IPS-18a (cell line): ENCODE results near the gene COPA.

ENCODE experiments used
- H3K27ac ChIP-seq: one replicate; pipeline ENCODE4 v1.5.1; 2013; ENCODE audit warnings: low read length
- H3K27me3 ChIP-seq: one replicate; pipeline ENCODE4 v1.6.1; 2013; ENCODE audit warnings: mild to moderate bottlenecking, low read length; ENCODE audit not compliant: control insufficient read depth, insufficient read depth
- H3K36me3 ChIP-seq: one replicate; pipeline ENCODE4 v1.6.1; 2013; ENCODE audit warnings: low read depth, low read length; ENCODE audit not compliant: control insufficient read depth
- H3K4me1 ChIP-seq: one replicate; pipeline ENCODE4 v1.6.1; 2013; ENCODE audit warnings: low read depth, low read length; ENCODE audit not compliant: control insufficient read depth
- H3K4me3 ChIP-seq: one replicate; pipeline ENCODE4 v1.5.1; 2013; ENCODE audit warnings: low read length
- H3K9ac ChIP-seq: one replicate; pipeline ENCODE4 v1.6.1; 2013; ENCODE audit warnings: mild to moderate bottlenecking, low read length, moderate library complexity
- H3K9me3 ChIP-seq: one replicate; pipeline ENCODE4 v1.6.1; 2013; ENCODE audit warnings: low read depth, low read length; ENCODE audit not compliant: control insufficient read depth

COPA gene

GRCh38 chr1:160344936-160345335 lies 1.9 kb upstream of the COPA start:
- Histone ChIP-seq H3K9ac (no peak overlapping the region), H3K9me3 (no peaks in the 10 kb centered on the region), H3K36me3 (peaks cover 28% of the 10 kb centered on the region), H3K27ac (no peak overlapping the region), H3K4me1 (no peaks in the 10 kb centered on the region), H3K27me3 (no peaks in the 10 kb centered on the region), H3K4me3 (no peak overlapping the region)

GRCh38 chr1:160344241-160344640 lies 1.2 kb upstream of the COPA start:
- H3K36me3 ChIP-seq = peaks cover 28% of the 10 kb centered on the region

GRCh38 chr1:160342526-160342925 lies 524 bp downstream of the COPA start:
- Histone ChIP-seq H3K9me3 (no peaks in the 10 kb centered on the region), H3K9ac (peak overlapping the region; percentile 94), H3K36me3 (peaks cover 24% of the 10 kb centered on the region)

More at GRCh38 chr1:160344241-160344640, 1.2 kb upstream of the COPA start:
- peak overlapping the region; percentile 94 for H3K9ac ChIP-seq
- no peaks in the 10 kb centered on the region for H3K4me1 ChIP-seq
- no peaks in the 10 kb centered on the region for H3K9me3 ChIP-seq
- peak overlapping the region; percentile 96 for H3K4me3 ChIP-seq
- H3K27me3 ChIP-seq = no peaks in the 10 kb centered on the region
- H3K27ac ChIP-seq = no peak overlapping the region

GRCh38 chr1:160340866-160341265 lies 2.2 kb downstream of the COPA start:
- peaks cover 24% of the 10 kb centered on the region for H3K36me3 ChIP-seq
- no peaks in the 10 kb centered on the region for H3K4me1 ChIP-seq
- peak overlapping the region; percentile 1 for H3K4me3 ChIP-seq
- H3K27ac ChIP-seq = no peak overlapping the region
- H3K9ac ChIP-seq = no peak overlapping the region
- no peaks in the 10 kb centered on the region for H3K9me3 ChIP-seq
- no peaks in the 10 kb centered on the region for H3K27me3 ChIP-seq

More at GRCh38 chr1:160342526-160342925, 524 bp downstream of the COPA start:
- Histone ChIP-seq H3K27me3 (no peaks in the 10 kb centered on the region), H3K4me3 (peak overlapping the region; percentile 96), H3K27ac (no peak overlapping the region), H3K4me1 (no peaks in the 10 kb centered on the region)

GRCh38 chr1:160340146-160340545 lies 2.9 kb downstream of the COPA start:
- no peak overlapping the region for H3K4me3 ChIP-seq
- no peaks in the 10 kb centered on the region for H3K9me3 ChIP-seq
- no peak overlapping the region for H3K9ac ChIP-seq
- no peaks in the 10 kb centered on the region for H3K27me3 ChIP-seq
- H3K36me3 ChIP-seq = peaks cover 24% of the 10 kb centered on the region
- H3K27ac ChIP-seq = no peak overlapping the region
- H3K4me1 ChIP-seq = no peaks in the 10 kb centered on the region

GRCh38 chr1:160338580-160338979 lies 4.5 kb downstream of the COPA start:
- no peak overlapping the region for H3K27ac ChIP-seq
- no peaks in the 10 kb centered on the region for H3K27me3 ChIP-seq
- no peak overlapping the region for H3K4me3 ChIP-seq
- peaks cover 38% of the 10 kb centered on the region for H3K36me3 ChIP-seq
- no peaks in the 10 kb centered on the region for H3K4me1 ChIP-seq
- H3K9me3 ChIP-seq = no peaks in the 10 kb centered on the region
- H3K9ac ChIP-seq = no peak overlapping the region

GRCh38 chr1:160332516-160332915 lies 10.5 kb downstream of the COPA start:
- no peak overlapping the region for H3K27ac ChIP-seq
- H3K4me1 ChIP-seq = no peaks in the 10 kb centered on the region
- no peak overlapping the region for H3K9ac ChIP-seq
- peaks cover 65% of the 10 kb centered on the region for H3K36me3 ChIP-seq
- H3K27me3 ChIP-seq = no peaks in the 10 kb centered on the region
- no peaks in the 10 kb centered on the region for H3K9me3 ChIP-seq
- H3K4me3 ChIP-seq = no peak overlapping the region

GRCh38 chr1:160330119-160330518 lies 12.9 kb downstream of the COPA start:
- Histone ChIP-seq H3K36me3 (peaks cover 82% of the 10 kb centered on the region), H3K27ac (no peak overlapping the region), H3K9me3 (no peaks in the 10 kb centered on the region), H3K4me1 (no peaks in the 10 kb centered on the region), H3K9ac (no peak overlapping the region), H3K4me3 (no peak overlapping the region), H3K27me3 (no peaks in the 10 kb centered on the region)

- Histone ChIP-seq H3K36me3 (peaks cover 80% of the 10 kb centered on the region), H3K4me1 (no peaks in the 10 kb centered on the region), H3K27ac (no peak overlapping the region), H3K9ac (no peak overlapping the region), H3K9me3 (no peaks in the 10 kb centered on the region), H3K4me3 (no peak overlapping the region), H3K27me3 (no peaks in the 10 kb centered on the region)
Measured at GRCh38 chr1:160328184-160328583, 14.9 kb downstream of the COPA start.

GRCh38 chr1:160326418-160326817 lies 16.6 kb downstream of the COPA start:
- no peak overlapping the region for H3K9ac ChIP-seq
- H3K9me3 ChIP-seq = no peaks in the 10 kb centered on the region
- H3K4me1 ChIP-seq = no peaks in the 10 kb centered on the region
- H3K4me3 ChIP-seq = no peak overlapping the region
- peaks cover 66% of the 10 kb centered on the region for H3K36me3 ChIP-seq
- no peak overlapping the region for H3K27ac ChIP-seq
- H3K27me3 ChIP-seq = no peaks in the 10 kb centered on the region

- H3K36me3 ChIP-seq = peaks cover 61% of the 10 kb centered on the region
- no peaks in the 10 kb centered on the region for H3K27me3 ChIP-seq
- no peaks in the 10 kb centered on the region for H3K4me1 ChIP-seq
- H3K4me3 ChIP-seq = no peak overlapping the region
- H3K9ac ChIP-seq = no peak overlapping the region
- H3K9me3 ChIP-seq = no peaks in the 10 kb centered on the region
- no peak overlapping the region for H3K27ac ChIP-seq
Measured at GRCh38 chr1:160325252-160325651, 17.8 kb downstream of the COPA start.

GRCh38 chr1:160322831-160323230 lies 20.2 kb downstream of the COPA start:
- H3K4me1 ChIP-seq = no peaks in the 10 kb centered on the region
- no peaks in the 10 kb centered on the region for H3K27me3 ChIP-seq
- no peaks in the 10 kb centered on the region for H3K9me3 ChIP-seq
- H3K9ac ChIP-seq = no peak overlapping the region
- no peak overlapping the region for H3K4me3 ChIP-seq
- no peak overlapping the region for H3K27ac ChIP-seq
- H3K36me3 ChIP-seq = peaks cover 50% of the 10 kb centered on the region
